Ishikawa (cell line): Measurements from ENCODE around the gene CCDC34.

Source experiments
- CEBPB ChIP-seq: IDR thresholded peaks from 2 replicates; pipeline ENCODE4 v1.6.1; 2012
- CREB1 ChIP-seq: IDR thresholded peaks from 2 replicates; pipeline ENCODE4 v1.6.1; 2012; ENCODE audit warnings: low read depth
- EGR1 ChIP-seq: IDR thresholded peaks from 2 replicates; pipeline ENCODE4 v1.6.1; 2012
- EP300 ChIP-seq: IDR thresholded peaks from 2 replicates; pipeline ENCODE4 v1.6.1; 2012; ENCODE audit warnings: borderline replicate concordance
- FOXM1 ChIP-seq: IDR thresholded peaks from 2 replicates; pipeline ENCODE4 v1.6.1; 2012; ENCODE audit warnings: low read depth, borderline replicate concordance
- NFIC ChIP-seq: IDR thresholded peaks from 2 replicates; pipeline ENCODE4 v1.6.1; 2012
- RAD21 ChIP-seq: IDR thresholded peaks from 2 replicates; pipeline ENCODE4 v1.6.1; 2012; ENCODE audit warnings: low read depth
- TAF1 ChIP-seq: IDR thresholded peaks from 2 replicates; pipeline ENCODE4 v1.6.1; 2012; ENCODE audit warnings: low read depth, mild to moderate bottlenecking
- TCF12 ChIP-seq: IDR thresholded peaks from 2 replicates; pipeline ENCODE4 v1.6.1; 2012; ENCODE audit warnings: low read depth
- TEAD4 ChIP-seq: IDR thresholded peaks from 2 replicates; pipeline ENCODE4 v1.6.1; 2012
- YY1 ChIP-seq: IDR thresholded peaks from 2 replicates; pipeline ENCODE4 v1.6.1; 2012; ENCODE audit warnings: low read depth
- ZBTB7A ChIP-seq: IDR thresholded peaks from 2 replicates; pipeline ENCODE4 v1.6.1; 2012; ENCODE audit warnings: low read depth
- TF ChIP-seq, protein P1 (sequence below): IDR thresholded peaks from 2 replicates; pipeline ENCODE4 v1.6.1; 2012; ENCODE audit warnings: low read depth, mild to moderate bottlenecking
- TF ChIP-seq, protein P2 (sequence below): IDR thresholded peaks from 2 replicates; pipeline ENCODE4 v1.6.1; 2012
- TF ChIP-seq, protein P3 (sequence below): IDR thresholded peaks from 2 replicates; pipeline ENCODE4 v1.6.1; 2012

The CCDC34 gene

DNA sequence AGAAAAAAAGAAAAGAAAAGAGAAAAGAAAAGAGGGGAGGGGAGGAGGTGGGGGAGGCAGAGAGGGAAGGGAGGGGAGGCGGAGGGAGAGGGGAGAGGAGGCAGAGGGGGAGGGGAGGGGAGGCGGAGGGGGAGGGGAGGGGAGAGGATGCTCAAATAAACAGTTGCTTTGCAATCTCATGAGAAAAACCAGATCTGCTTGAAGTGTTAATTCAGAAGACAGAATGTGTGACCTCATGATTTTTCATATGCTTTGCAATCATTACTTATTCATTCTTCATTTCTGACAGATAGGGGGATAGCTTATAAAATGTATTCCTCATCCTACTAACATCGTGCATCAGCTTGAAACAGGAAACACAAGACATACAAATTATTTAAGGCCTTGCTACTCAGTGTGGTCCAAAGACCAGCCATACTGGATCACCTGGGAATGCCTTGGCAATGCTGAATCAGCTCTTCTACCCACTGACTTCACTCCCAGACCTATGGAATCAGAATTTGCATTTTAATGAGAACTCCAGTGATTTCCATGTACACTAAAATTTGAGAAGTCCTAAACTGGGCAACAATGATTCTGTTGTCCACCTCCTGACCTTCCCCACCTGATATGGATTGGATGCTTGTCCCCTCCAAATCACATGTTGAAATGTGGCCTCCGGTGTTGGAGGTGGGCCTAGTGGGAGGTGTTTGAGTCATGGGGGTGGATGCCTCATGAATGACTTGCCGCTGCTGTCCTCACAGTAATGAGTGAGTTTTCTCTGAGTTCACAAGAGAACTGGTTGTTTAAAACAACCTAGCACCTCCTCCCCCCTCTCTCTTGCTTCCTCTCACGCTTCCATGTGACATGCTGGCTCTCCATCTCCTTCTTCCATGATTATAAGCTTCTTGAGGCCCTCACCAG is 69.2 kb downstream of the CCDC34 start:
- TF ChIP-seq TCF12, result no peak

DNA sequence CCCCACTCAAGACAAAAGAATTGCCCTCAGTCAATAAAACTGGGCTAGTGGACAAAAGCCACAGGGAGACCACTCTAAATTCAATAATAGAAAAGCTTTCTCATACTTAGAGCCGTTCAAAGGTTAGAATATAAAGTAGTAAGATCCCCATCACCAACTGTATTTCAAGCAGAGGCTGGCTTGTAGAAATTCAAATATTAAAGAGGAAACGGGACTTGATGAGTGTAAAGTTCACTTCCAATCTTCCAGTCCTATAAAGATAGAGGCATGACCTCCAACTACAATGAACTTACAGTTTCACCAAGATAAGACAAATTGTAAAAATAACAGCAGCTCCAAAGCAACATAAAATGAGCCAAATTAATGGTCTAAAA is 70.4 kb downstream of the CCDC34 start:
- TF ChIP-seq, protein P1, sequence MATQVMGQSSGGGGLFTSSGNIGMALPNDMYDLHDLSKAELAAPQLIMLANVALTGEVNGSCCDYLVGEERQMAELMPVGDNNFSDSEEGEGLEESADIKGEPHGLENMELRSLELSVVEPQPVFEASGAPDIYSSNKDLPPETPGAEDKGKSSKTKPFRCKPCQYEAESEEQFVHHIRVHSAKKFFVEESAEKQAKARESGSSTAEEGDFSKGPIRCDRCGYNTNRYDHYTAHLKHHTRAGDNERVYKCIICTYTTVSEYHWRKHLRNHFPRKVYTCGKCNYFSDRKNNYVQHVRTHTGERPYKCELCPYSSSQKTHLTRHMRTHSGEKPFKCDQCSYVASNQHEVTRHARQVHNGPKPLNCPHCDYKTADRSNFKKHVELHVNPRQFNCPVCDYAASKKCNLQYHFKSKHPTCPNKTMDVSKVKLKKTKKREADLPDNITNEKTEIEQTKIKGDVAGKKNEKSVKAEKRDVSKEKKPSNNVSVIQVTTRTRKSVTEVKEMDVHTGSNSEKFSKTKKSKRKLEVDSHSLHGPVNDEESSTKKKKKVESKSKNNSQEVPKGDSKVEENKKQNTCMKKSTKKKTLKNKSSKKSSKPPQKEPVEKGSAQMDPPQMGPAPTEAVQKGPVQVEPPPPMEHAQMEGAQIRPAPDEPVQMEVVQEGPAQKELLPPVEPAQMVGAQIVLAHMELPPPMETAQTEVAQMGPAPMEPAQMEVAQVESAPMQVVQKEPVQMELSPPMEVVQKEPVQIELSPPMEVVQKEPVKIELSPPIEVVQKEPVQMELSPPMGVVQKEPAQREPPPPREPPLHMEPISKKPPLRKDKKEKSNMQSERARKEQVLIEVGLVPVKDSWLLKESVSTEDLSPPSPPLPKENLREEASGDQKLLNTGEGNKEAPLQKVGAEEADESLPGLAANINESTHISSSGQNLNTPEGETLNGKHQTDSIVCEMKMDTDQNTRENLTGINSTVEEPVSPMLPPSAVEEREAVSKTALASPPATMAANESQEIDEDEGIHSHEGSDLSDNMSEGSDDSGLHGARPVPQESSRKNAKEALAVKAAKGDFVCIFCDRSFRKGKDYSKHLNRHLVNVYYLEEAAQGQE, result no peak
- TF ChIP-seq CEBPB (no peak), ZBTB7A (no peak), EGR1 (no peak), FOXM1 (no peak), NFIC (no peak), CREB1 (no peak), TCF12 (no peak), RAD21 (no peak), YY1 (no peak), TAF1 (no peak), TEAD4 (no peak), EP300 (no peak)
- TF ChIP-seq, protein P2, sequence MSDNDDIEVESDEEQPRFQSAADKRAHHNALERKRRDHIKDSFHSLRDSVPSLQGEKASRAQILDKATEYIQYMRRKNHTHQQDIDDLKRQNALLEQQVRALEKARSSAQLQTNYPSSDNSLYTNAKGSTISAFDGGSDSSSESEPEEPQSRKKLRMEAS, result no peak

DNA sequence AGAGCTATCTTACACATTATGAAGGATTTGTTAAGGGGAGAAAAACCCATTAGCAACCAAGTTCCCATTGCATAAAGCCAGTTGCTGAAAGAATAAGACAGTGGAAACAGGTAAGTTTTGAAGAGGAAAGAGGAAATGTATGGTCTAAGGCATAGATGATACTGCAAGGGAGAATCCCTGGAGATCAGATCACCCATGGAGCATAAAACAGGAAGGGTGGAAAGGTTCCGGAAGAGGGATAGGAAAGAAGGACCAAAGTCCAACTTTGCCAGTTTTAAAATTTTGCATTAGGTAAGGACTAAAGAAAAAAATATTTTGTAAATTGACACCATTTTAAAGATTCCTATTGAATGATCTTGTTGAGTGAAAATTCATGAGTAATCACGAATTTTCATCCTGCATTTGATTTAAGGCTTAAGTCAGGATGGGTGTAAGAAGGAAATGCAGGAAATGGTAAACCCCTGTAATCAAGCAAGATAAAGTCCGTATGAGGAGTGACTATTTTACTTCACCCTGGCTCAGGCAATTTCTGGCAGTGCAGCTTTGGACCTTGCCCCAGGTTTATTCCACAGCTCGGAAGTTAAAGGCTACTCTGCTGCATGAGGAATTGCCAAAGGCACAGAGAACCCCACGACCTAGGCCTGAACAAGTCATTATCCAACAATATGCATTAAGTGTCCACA is 70.9 kb downstream of the CCDC34 start:
- no peak for TF ChIP-seq TCF12
- TF ChIP-seq ZBTB7A, result no peak
- TF ChIP-seq TAF1, result no peak
- no peak for TF ChIP-seq TEAD4
- TF ChIP-seq, protein P1, result no peak

GRCh38 chr11:27291302-27291889 is 71.6 kb downstream of the CCDC34 start:
- TF ChIP-seq NFIC (peak; percentile 53), CEBPB (no peak), EGR1 (no peak), TAF1 (no peak), YY1 (peak; percentile 71)
- TF ChIP-seq, protein P2, result peak; percentile 30; the same call in 1 of the 2 replicates
- TF ChIP-seq, protein P3, sequence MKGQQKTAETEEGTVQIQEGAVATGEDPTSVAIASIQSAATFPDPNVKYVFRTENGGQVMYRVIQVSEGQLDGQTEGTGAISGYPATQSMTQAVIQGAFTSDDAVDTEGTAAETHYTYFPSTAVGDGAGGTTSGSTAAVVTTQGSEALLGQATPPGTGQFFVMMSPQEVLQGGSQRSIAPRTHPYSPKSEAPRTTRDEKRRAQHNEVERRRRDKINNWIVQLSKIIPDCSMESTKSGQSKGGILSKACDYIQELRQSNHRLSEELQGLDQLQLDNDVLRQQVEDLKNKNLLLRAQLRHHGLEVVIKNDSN, result peak; percentile 58

GRCh38 chr11:27290261-27291050 is 72.6 kb downstream of the CCDC34 start:
- no peak for TF ChIP-seq FOXM1
- TF ChIP-seq, protein P3, result no peak
- no peak for TF ChIP-seq EGR1
- no peak for TF ChIP-seq CREB1
- no peak for TF ChIP-seq EP300
- TF ChIP-seq TCF12, result no peak
- TF ChIP-seq, protein P1, result no peak
- TF ChIP-seq TEAD4, result no peak
- no peak for TF ChIP-seq NFIC
- no peak for TF ChIP-seq YY1
- TF ChIP-seq, protein P2, result no peak
- no peak for TF ChIP-seq ZBTB7A
- no peak for TF ChIP-seq TAF1
- TF ChIP-seq RAD21, result no peak
- no peak for TF ChIP-seq CEBPB
